HepG2 (cell line): ENCODE data around the gene DOLK. TPM values are rescaled to one million over a fixed set of nuclear protein-coding genes. Genes with fewer than 3 reads are reported as not detected.

ENCODE experiments used
- FOXA3 ChIP-seq: IDR thresholded peaks from 2 replicates; pipeline ENCODE4 v1.6.1; 2016; ENCODE audit warnings: missing genetic modification reagents, missing compliant biosample characterization
- FOXP1 ChIP-seq, 2 experiments: fragments of 450-650 bp in 1 of 2; IDR thresholded peaks; 2 replicates each; pipeline ENCODE4 v1.6.1; 2017 to 2018; ENCODE audit warnings: antibody characterized with exemption in 1 of 2
- HMGA1 ChIP-seq: sonication (generic); formaldehyde crosslinking; conservative IDR thresholded peaks from 2 replicates; pipeline ENCODE4 v1.4.0; 2020; ENCODE audit warnings: missing genetic modification reagents
- HNF4G ChIP-seq, 2 experiments: sonication (generic) in 1 of 2; formaldehyde crosslinking in 1 of 2; IDR thresholded peaks; 2 replicates each; pipeline versions ENCODE4 v1.4.0 to v1.6.1; 2011 to 2020; ENCODE audit warnings: borderline replicate concordance in 2 of 2, low read depth in 2 of 2, mild to moderate bottlenecking in 2 of 2, low read length in 1 of 2, missing genetic modification reagents in 1 of 2, moderate library complexity in 1 of 2
- MTA1 ChIP-seq: sonication (generic); formaldehyde crosslinking; IDR thresholded peaks from 2 replicates; pipeline ENCODE4 v1.4.0; 2020; ENCODE audit warnings: missing genetic modification reagents, mild to moderate bottlenecking, borderline replicate concordance
- MYNN ChIP-seq: sonication (generic); formaldehyde crosslinking; IDR thresholded peaks from 2 replicates; pipeline ENCODE4 v1.4.0; 2020; ENCODE audit warnings: mild to moderate bottlenecking, low read depth, missing genetic modification reagents
- NFE2L2 ChIP-seq: fragments of 150-350 bp; IDR thresholded peaks from 2 replicates; pipeline ENCODE4 v1.6.1; 2014; ENCODE audit warnings: low read length
- SP4 ChIP-seq: sonication (generic); formaldehyde crosslinking; IDR thresholded peaks from 2 replicates; pipeline ENCODE4 v1.8.1; 2023; ENCODE audit warnings: mild to moderate bottlenecking, missing genetic modification reagents
- TEAD2 ChIP-seq: sonication (generic); formaldehyde crosslinking; IDR thresholded peaks from 2 replicates; pipeline ENCODE4 v1.9.0; 2021; ENCODE audit warnings: missing genetic modification reagents
- UBTF ChIP-seq: sonication (generic); formaldehyde crosslinking; IDR thresholded peaks from 2 replicates; pipeline ENCODE4 v1.4.0; 2020; ENCODE audit warnings: mild to moderate bottlenecking, missing genetic modification reagents
- polyA plus RNA-seq, 8 experiments: library from polyadenylated mRNA; depleted of rRNA in 3 of 8; stranded (reverse) in 7 of 8; unstranded in 1 of 8; fragments of >200 nt; fragmentation: Illumina TruSeq in 4 of 8; extraction: Trizol in 4 of 8; gene quantifications; 2 replicates each; pipeline versions ENCODE4 v1.2.1 to v1.2.3, GENCODE V29; 2011 to 2016; ENCODE audit warnings: low read depth in 4 of 8, missing spikeins in 1 of 8, mixed read lengths in 1 of 8; ENCODE audit not compliant: insufficient read depth in 1 of 8
- total RNA-seq, 5 experiments: library from RNA; depleted of rRNA; stranded (reverse); fragments of >200 nt; fragmentation: Illumina TruSeq; extraction: Trizol; gene quantifications; 2 replicates each; pipeline ENCODE4 v1.2.3, GENCODE V29; 2016; ENCODE audit warnings: low read depth in 1 of 5
- TF ChIP-seq, protein P1 (sequence below): sonication (generic); formaldehyde crosslinking; conservative IDR thresholded peaks from 2 replicates; pipeline ENCODE4 v1.4.0; 2020; ENCODE audit warnings: missing genetic modification reagents
- TF ChIP-seq, protein P2 (sequence below): fragments of 450-650 bp; IDR thresholded peaks from 2 replicates; pipeline ENCODE4 v1.6.1; 2017; ENCODE audit warnings: mild to moderate bottlenecking

Gene DOLK
- total and polyA plus RNA-seq, 2 of the 13 experiments (the other 11 are each of a cell fraction or from before 2014, with no cell fraction given) = 15.4 to 18.7 TPM

- TF ChIP-seq UBTF (CRISPR knock-in tag) (no peak), HNF4G (IDR thresholded peaks at IDR 0.05; ENCODE audit: borderline replicate concordance, low read depth, low read length) (0 out of 2 replicates have a peak, but pooled peaks have one; percentile 28), HNF4G (CRISPR knock-in tag; IDR thresholded peaks at IDR 0.05; ENCODE audit: borderline replicate concordance, low read depth) (no peak), MYNN (CRISPR knock-in tag) (no peak), FOXA3 (CRISPR knock-in tag) (peak; percentile 26; the same call in 1 of the 2 replicates), NFE2L2 (no peak), SP4 (CRISPR knock-in tag) (peak; percentile 34; the same call in 1 of the 2 replicates), TEAD2 (no peak), MTA1 (peak; percentile 51; the same call in 1 of the 2 replicates), HMGA1 (no peak), FOXP1 (IDR thresholded peaks at IDR 0.05) (no peak), FOXP1 (CRISPR knock-in tag; IDR thresholded peaks at IDR 0.05) (no peak)
- TF ChIP-seq, protein P1, sequence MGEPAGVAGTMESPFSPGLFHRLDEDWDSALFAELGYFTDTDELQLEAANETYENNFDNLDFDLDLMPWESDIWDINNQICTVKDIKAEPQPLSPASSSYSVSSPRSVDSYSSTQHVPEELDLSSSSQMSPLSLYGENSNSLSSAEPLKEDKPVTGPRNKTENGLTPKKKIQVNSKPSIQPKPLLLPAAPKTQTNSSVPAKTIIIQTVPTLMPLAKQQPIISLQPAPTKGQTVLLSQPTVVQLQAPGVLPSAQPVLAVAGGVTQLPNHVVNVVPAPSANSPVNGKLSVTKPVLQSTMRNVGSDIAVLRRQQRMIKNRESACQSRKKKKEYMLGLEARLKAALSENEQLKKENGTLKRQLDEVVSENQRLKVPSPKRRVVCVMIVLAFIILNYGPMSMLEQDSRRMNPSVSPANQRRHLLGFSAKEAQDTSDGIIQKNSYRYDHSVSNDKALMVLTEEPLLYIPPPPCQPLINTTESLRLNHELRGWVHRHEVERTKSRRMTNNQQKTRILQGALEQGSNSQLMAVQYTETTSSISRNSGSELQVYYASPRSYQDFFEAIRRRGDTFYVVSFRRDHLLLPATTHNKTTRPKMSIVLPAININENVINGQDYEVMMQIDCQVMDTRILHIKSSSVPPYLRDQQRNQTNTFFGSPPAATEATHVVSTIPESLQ (CRISPR knock-in tag) = no peak
- TF ChIP-seq, protein P2, sequence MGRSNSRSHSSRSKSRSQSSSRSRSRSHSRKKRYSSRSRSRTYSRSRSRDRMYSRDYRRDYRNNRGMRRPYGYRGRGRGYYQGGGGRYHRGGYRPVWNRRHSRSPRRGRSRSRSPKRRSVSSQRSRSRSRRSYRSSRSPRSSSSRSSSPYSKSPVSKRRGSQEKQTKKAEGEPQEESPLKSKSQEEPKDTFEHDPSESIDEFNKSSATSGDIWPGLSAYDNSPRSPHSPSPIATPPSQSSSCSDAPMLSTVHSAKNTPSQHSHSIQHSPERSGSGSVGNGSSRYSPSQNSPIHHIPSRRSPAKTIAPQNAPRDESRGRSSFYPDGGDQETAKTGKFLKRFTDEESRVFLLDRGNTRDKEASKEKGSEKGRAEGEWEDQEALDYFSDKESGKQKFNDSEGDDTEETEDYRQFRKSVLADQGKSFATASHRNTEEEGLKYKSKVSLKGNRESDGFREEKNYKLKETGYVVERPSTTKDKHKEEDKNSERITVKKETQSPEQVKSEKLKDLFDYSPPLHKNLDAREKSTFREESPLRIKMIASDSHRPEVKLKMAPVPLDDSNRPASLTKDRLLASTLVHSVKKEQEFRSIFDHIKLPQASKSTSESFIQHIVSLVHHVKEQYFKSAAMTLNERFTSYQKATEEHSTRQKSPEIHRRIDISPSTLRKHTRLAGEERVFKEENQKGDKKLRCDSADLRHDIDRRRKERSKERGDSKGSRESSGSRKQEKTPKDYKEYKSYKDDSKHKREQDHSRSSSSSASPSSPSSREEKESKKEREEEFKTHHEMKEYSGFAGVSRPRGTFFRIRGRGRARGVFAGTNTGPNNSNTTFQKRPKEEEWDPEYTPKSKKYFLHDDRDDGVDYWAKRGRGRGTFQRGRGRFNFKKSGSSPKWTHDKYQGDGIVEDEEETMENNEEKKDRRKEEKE = no peak
Measured at GRCh38 chr9:128913048-128913900, 34.1 kb downstream of the DOLK start (continued).
